CD4-positive, alpha-beta T cell treated with Interleukin-10 for 1 hour (primary cell): ENCODE measurements around the gene DBNDD1.

ENCODE experiments used
- DNase-seq: peaks from one replicate; pipeline ENCODE4 v3.0.0-alpha.2; 2020

The DBNDD1 gene

GRCh38 chr16:89958068-89958467 lies 61.2 kb downstream of the DBNDD1 start:
- no peak for DNase-seq

- no peak for DNase-seq
Measured at GRCh38 chr16:89957216-89957785, 62.0 kb downstream of the DBNDD1 start.

GRCh38 chr16:89956505-89957215 lies 62.6 kb downstream of the DBNDD1 start:
- no peak for DNase-seq

DNA sequence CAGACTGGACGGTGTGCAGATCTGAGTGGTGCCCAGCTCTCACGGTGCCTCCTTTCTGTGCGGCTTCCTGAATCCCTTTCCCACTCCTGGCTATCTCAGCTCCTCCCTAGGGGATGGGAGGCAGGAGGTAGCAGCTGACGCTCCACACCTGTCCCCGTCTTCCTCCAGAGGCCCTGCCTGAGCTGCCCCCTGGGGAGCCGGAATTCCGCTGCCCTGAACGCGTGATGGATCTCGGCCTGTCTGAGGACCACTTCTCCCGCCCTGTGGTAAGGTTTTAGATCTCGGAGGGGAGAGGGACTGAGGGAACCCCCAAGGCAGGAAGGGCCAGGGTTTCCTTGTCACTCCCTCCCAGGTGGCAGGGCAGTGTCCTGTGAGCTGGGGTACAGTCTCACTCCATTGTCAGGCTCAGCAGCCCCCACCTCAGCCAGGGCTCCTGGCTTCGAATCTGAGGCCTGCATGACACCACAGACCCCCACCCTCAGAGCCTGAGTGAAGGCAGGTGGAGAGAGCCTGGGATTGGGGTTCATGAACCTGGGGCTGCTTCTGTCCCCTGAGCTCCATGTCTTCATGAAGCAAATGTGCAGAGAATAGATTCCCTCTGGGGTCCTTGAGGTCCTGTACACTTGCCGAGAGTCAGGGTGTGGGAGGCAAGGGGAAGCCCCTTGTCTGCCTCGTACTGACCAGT lies 64.1 kb downstream of the DBNDD1 start:
- no peak for DNase-seq
